ENCODE measurements around the gene RNU4-1. TPM values are rescaled to one million over a fixed set of nuclear protein-coding genes. Genes with fewer than 3 reads are reported as not detected.

RNU4-1 gene
- polyA plus RNA-seq, 3 donors: not detected

DNA sequence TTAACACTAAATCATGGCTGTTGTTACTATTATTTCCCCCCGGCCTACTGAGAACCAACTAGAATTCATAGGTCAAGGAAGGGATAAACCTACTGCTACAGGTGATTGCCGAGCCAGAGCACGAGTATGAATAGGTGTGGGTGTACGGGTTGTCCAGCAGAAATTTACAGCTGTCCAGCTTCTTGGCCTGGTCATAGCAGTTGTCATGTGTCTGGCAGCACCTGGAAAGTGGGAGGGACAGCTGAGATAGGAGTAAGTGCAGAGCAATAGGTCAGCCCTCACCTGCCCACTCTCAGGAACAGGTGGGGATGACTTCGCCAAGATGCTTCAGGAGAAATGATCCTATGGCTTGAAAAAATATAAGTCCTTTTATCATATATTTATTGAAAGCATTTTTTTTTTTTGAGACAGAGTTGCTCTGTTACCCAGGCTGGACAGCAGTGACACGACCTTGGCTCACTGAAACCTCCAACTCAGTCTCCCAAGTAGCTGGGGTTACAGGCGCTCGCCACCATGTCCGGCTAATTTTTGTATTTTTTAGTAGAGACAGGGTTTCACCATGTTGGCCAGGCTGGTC, 31.9 kb upstream of the RNU4-1 start:
- no peak overlapping the region for H3K27ac Mint-ChIP-seq
- H3K27me3 Mint-ChIP-seq (ENCODE audit: low read depth in 3 of 3): peaks cover 4 to 11% (median 8%) of the 10 kb centered on the region in 3 donors
- H3K4me1 Mint-ChIP-seq: peaks cover 7% of the 10 kb centered on the region
- Histone ChIP-seq H3K9me3 (replicated peaks in 1 of 2; ENCODE audit: control insufficient read depth in 1 of 2, insufficient read depth in 1 of 2, low read length in 2 of 2) (no peaks in the 10 kb centered on the region), H3K36me3 (replicated peaks in 1 of 2; ENCODE audit: control insufficient read depth in 1 of 2, insufficient read depth in 2 of 2, low read length in 2 of 2) (no peaks in the 10 kb centered on the region), H3K79me2 (ENCODE audit: insufficient read depth, low read length) (no peaks in the 10 kb centered on the region), H4K20me1 (ENCODE audit: insufficient read depth, low read length) (no peaks in the 10 kb centered on the region), H3K9ac (ENCODE audit: insufficient read depth, low read length, poor library complexity, severe bottlenecking) (no peak overlapping the region), H3K4me1 (ENCODE audit: control insufficient read depth in 1 of 2, insufficient read depth in 2 of 2, low read length in 2 of 2) (peaks cover 6% of the 10 kb centered on the region in 2 donors), H3K27ac (ENCODE audit: low read depth in 1 of 2, low read length in 2 of 2) (no peak overlapping the region), H3K4me3 (replicated peaks in 1 of 3; ENCODE audit: low read depth in 2 of 3, low read length in 3 of 3) (no peak overlapping the region), H2AFZ (ENCODE audit: insufficient read depth, low read depth, low read length, poor library complexity, severe bottlenecking) (no peak overlapping the region), H3K4me2 (replicated peaks; ENCODE audit: extremely low read depth, low read length, poor library complexity, severe bottlenecking) (no peak overlapping the region), H3K27me3 (ENCODE audit: control insufficient read depth in 2 of 2, insufficient read depth in 2 of 2, low read length in 2 of 2) (no peaks in the 10 kb centered on the region)
- H3K9me3 Mint-ChIP-seq: no peaks in the 10 kb centered on the region
- WGBS (ENCODE audit: insufficient coverage): 89% methylated on average over 3 of the region's 9 CpGs
- intact Hi-C loops (cut with micrococcal nuclease): no loop called here
- no peak for DNase-seq
- no peak overlapping the region for H3K4me3 Mint-ChIP-seq
- TF ChIP-seq, protein P1, sequence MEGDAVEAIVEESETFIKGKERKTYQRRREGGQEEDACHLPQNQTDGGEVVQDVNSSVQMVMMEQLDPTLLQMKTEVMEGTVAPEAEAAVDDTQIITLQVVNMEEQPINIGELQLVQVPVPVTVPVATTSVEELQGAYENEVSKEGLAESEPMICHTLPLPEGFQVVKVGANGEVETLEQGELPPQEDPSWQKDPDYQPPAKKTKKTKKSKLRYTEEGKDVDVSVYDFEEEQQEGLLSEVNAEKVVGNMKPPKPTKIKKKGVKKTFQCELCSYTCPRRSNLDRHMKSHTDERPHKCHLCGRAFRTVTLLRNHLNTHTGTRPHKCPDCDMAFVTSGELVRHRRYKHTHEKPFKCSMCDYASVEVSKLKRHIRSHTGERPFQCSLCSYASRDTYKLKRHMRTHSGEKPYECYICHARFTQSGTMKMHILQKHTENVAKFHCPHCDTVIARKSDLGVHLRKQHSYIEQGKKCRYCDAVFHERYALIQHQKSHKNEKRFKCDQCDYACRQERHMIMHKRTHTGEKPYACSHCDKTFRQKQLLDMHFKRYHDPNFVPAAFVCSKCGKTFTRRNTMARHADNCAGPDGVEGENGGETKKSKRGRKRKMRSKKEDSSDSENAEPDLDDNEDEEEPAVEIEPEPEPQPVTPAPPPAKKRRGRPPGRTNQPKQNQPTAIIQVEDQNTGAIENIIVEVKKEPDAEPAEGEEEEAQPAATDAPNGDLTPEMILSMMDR (IDR thresholded peaks at IDR 0.05): no peak
- no peaks in the 10 kb centered on the region for H3K36me3 Mint-ChIP-seq

GRCh38 chr12:120323772-120324171, 30.7 kb upstream of the RNU4-1 start:
- H3K4me1 ChIP-seq (ENCODE audit: control insufficient read depth in 1 of 2, insufficient read depth in 2 of 2, low read length in 2 of 2): peaks cover 6% of the 10 kb centered on the region in 2 donors
- no peak overlapping the region for H3K4me3 ChIP-seq (replicated peaks in 1 of 3; ENCODE audit: low read depth in 2 of 3, low read length in 3 of 3)
- no peaks in the 10 kb centered on the region for H4K20me1 ChIP-seq (ENCODE audit: insufficient read depth, low read length)
- no peaks in the 10 kb centered on the region for H3K36me3 ChIP-seq (replicated peaks in 1 of 2; ENCODE audit: control insufficient read depth in 1 of 2, insufficient read depth in 2 of 2, low read length in 2 of 2)
- H3K27ac Mint-ChIP-seq: no peak overlapping the region
- H3K36me3 Mint-ChIP-seq: no peaks in the 10 kb centered on the region
- peaks cover 7% of the 10 kb centered on the region for H3K4me1 Mint-ChIP-seq
- TF ChIP-seq, protein P1 (IDR thresholded peaks at IDR 0.05): no peak
- DNase-seq: no peak
- H3K9ac ChIP-seq (ENCODE audit: insufficient read depth, low read length, poor library complexity, severe bottlenecking): no peak overlapping the region
- no peaks in the 10 kb centered on the region for H3K27me3 ChIP-seq (ENCODE audit: control insufficient read depth in 2 of 2, insufficient read depth in 2 of 2, low read length in 2 of 2)
- H3K27me3 Mint-ChIP-seq (ENCODE audit: low read depth in 3 of 3): peaks cover 4 to 8% (median 7%) of the 10 kb centered on the region in 3 donors
- no CpG with 5 or more reads among the region's 2 CpGs for WGBS (ENCODE audit: insufficient coverage)
- no peak overlapping the region for H3K4me2 ChIP-seq (replicated peaks; ENCODE audit: extremely low read depth, low read length, poor library complexity, severe bottlenecking)
- no peak overlapping the region for H2AFZ ChIP-seq (ENCODE audit: insufficient read depth, low read depth, low read length, poor library complexity, severe bottlenecking)
- no peaks in the 10 kb centered on the region for H3K9me3 Mint-ChIP-seq
- intact Hi-C loops (cut with micrococcal nuclease): no loop called here
- H3K79me2 ChIP-seq (ENCODE audit: insufficient read depth, low read length): no peaks in the 10 kb centered on the region
- no peak overlapping the region for H3K4me3 Mint-ChIP-seq
- H3K9me3 ChIP-seq (replicated peaks in 1 of 2; ENCODE audit: control insufficient read depth in 1 of 2, insufficient read depth in 1 of 2, low read length in 2 of 2): no peaks in the 10 kb centered on the region
- H3K27ac ChIP-seq (ENCODE audit: low read depth in 1 of 2, low read length in 2 of 2): no peak overlapping the region

Data from CD14-positive monocyte (primary cell).